OCI-LY1 (cell line): ENCODE results near the gene TMEM175.

Experiments
- H2AFZ ChIP-seq: fragments of 200-600 bp; sonication (generic), shearing (Covaris generic); 2 replicates; pipeline ENCODE4 v1.6.0; 2014; ENCODE audit warnings: antibody characterized with exemption, mild to moderate bottlenecking, low read length
- H3F3A ChIP-seq: fragments of 200-600 bp; sonication (generic), shearing (Covaris generic); 2 replicates; pipeline ENCODE4 v1.6.0; 2014; ENCODE audit warnings: mild to moderate bottlenecking, antibody characterized with exemption, low read length, moderate library complexity; ENCODE audit not compliant: insufficient read depth
- H3K27ac ChIP-seq: fragments of 200-600 bp; sonication (generic); 2 replicates; pipeline ENCODE4 v1.5.1; 2014; ENCODE audit warnings: low read length, mixed run types, mild to moderate bottlenecking, low read depth; ENCODE audit not compliant: poor library complexity, severe bottlenecking
- H3K27me3 ChIP-seq: fragments of 200-600 bp; sonication (generic); 2 replicates; pipeline ENCODE4 v1.6.0; 2014; ENCODE audit warnings: antibody characterized with exemption, mild to moderate bottlenecking, low read length, moderate library complexity; ENCODE audit not compliant: insufficient read depth
- H3K36me3 ChIP-seq: fragments of 200-600 bp; sonication (generic); 2 replicates; pipeline ENCODE4 v1.6.1; 2014; ENCODE audit warnings: mild to moderate bottlenecking, antibody characterized with exemption, low read length, moderate library complexity, mixed read lengths; ENCODE audit not compliant: insufficient read depth
- H3K4me1 ChIP-seq: fragments of 200-600 bp; sonication (generic); 2 replicates; pipeline ENCODE4 v1.5.1; 2014; ENCODE audit warnings: mild to moderate bottlenecking, low read length, moderate library complexity; ENCODE audit not compliant: insufficient read depth, severe bottlenecking
- H3K4me2 ChIP-seq: fragments of 200-600 bp; sonication (generic), shearing (Covaris generic); 2 replicates; pipeline ENCODE4 v1.6.1; 2014; ENCODE audit warnings: low read length
- H3K4me3 ChIP-seq: fragments of 200-600 bp; sonication (generic); 2 replicates; pipeline ENCODE4 v1.5.1; 2014; ENCODE audit warnings: low read length, low read depth, mild to moderate bottlenecking, mixed read lengths; ENCODE audit not compliant: poor library complexity, severe bottlenecking
- H3K79me2 ChIP-seq: fragments of 200-600 bp; shearing (Covaris generic); 2 replicates; pipeline ENCODE4 v1.6.1; 2016; ENCODE audit warnings: mixed run types, low read length, mixed read lengths; ENCODE audit not compliant: insufficient read depth
- H3K9ac ChIP-seq: fragments of 200-600 bp; sonication (generic), shearing (Covaris generic); 2 replicates; pipeline ENCODE4 v1.6.1; 2014; ENCODE audit warnings: mild to moderate bottlenecking, low read length, mixed read lengths
- H3K9me2 ChIP-seq: fragments of 200-600 bp; sonication (generic), shearing (Covaris generic); 2 replicates; pipeline ENCODE4 v1.6.1; 2014; ENCODE audit warnings: low read depth, mild to moderate bottlenecking, low read length, mixed read lengths
- H3K9me3 ChIP-seq: fragments of 200-600 bp; shearing (Covaris generic); 2 replicates; pipeline ENCODE4 v1.6.1; 2014; ENCODE audit warnings: low read length, mixed read lengths
- H4K20me1 ChIP-seq: fragments of 200-600 bp; sonication (generic), shearing (Covaris generic); 2 replicates; pipeline ENCODE4 v1.6.0; 2016; ENCODE audit warnings: mild to moderate bottlenecking, low read length; ENCODE audit not compliant: insufficient read depth
- EZH2 ChIP-seq: fragments of 200-600 bp; sonication (generic), shearing (Covaris generic); IDR thresholded peaks from 2 replicates; pipeline ENCODE4 v1.8.0; 2017; ENCODE audit warnings: borderline replicate concordance, mixed run types, mild to moderate bottlenecking, antibody characterized with exemption, low read length, moderate library complexity, mixed read lengths
- TF ChIP-seq, protein P1 (sequence below): fragments of 200-600 bp; sonication (generic), shearing (Covaris generic); IDR thresholded peaks from 2 replicates; pipeline ENCODE4 v1.5.1; 2017; ENCODE audit warnings: mild to moderate bottlenecking, antibody characterized with exemption, low read length, moderate library complexity, mixed read lengths

TMEM175 gene

DNA sequence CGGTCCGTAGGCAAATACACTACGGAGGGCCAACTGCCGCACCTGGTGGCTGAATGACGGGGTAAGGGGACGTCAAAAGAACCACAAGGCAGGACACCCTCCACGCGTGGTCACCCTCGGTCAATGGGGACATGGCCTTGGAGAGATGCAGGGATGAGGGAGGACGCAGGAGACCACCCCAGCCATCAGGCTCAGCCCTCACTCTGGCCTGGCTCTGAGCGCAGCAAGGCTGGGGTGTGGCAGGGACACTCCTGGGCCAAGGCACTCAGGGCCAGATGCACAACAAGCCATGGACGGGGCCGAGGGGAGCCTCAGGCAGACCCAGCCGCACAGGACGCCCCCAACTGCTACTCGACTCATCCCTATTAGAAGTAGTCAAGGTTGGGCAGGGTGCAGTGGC, 36.7 kb upstream of the TMEM175 start:
- H4K20me1 ChIP-seq: no peaks in the 10 kb centered on the region
- H3K36me3 ChIP-seq: no peaks in the 10 kb centered on the region
- no peak overlapping the region for H3K9ac ChIP-seq
- no peak for TF ChIP-seq EZH2
- TF ChIP-seq, protein P1, sequence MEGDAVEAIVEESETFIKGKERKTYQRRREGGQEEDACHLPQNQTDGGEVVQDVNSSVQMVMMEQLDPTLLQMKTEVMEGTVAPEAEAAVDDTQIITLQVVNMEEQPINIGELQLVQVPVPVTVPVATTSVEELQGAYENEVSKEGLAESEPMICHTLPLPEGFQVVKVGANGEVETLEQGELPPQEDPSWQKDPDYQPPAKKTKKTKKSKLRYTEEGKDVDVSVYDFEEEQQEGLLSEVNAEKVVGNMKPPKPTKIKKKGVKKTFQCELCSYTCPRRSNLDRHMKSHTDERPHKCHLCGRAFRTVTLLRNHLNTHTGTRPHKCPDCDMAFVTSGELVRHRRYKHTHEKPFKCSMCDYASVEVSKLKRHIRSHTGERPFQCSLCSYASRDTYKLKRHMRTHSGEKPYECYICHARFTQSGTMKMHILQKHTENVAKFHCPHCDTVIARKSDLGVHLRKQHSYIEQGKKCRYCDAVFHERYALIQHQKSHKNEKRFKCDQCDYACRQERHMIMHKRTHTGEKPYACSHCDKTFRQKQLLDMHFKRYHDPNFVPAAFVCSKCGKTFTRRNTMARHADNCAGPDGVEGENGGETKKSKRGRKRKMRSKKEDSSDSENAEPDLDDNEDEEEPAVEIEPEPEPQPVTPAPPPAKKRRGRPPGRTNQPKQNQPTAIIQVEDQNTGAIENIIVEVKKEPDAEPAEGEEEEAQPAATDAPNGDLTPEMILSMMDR: no peak
- no peaks in the 10 kb centered on the region for H3K9me2 ChIP-seq
- no peak overlapping the region for H3K27ac ChIP-seq
- H2AFZ ChIP-seq: no peak overlapping the region
- no peak overlapping the region for H3K4me3 ChIP-seq
- no peaks in the 10 kb centered on the region for H3K27me3 ChIP-seq
- H3K79me2 ChIP-seq: no peaks in the 10 kb centered on the region
- H3K4me2 ChIP-seq: no peak overlapping the region
- H3K4me1 ChIP-seq: no peaks in the 10 kb centered on the region
- H3K9me3 ChIP-seq: no peaks in the 10 kb centered on the region
- no peaks in the 10 kb centered on the region for H3F3A ChIP-seq

DNA sequence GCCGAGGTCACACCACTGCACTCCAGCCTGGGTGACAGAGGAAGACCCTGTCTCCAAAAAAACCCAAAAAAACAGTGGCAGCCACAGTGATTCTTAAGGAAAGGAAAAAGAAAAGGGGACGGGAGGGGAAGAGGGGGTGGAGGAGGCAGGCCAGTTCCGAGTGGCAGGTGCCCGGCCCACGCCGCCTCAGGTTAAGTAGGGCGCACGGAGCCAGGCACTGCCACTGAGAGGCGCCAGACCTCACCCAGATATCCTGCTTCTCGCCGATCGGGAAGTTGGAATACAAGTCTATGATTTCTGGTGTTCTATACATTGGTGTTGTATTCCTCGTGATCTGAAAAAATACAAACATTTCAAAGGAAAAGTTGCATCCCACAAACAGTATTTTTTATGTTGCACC, 36.0 kb upstream of the TMEM175 start:
- H3K36me3 ChIP-seq: no peaks in the 10 kb centered on the region

DNA sequence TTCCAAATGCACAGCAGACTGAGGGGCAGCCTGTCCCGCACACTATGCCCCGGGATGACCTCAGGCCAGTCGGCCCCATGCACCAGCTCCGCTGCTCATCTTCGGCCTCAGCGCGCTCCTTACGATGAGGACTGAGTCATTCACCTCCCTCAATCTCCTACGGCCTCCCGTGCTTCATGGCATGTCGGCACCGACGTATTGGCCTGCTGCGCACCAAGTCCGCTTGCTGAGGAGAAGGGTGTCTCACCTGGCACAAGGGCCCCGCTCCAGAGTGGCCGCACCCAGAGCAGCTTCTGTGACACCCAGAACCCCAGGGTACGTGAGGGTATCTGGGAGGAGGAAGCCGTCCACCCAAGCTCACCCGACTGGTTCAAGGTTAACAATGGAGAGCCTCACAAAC, 35.6 kb upstream of the TMEM175 start:
- TF ChIP-seq EZH2: no peak
- TF ChIP-seq, protein P1: no peak
- Histone ChIP-seq H3F3A (no peaks in the 10 kb centered on the region), H3K27ac (no peak overlapping the region), H3K9me2 (no peaks in the 10 kb centered on the region), H3K9me3 (no peaks in the 10 kb centered on the region), H3K4me2 (no peak overlapping the region), H3K27me3 (no peaks in the 10 kb centered on the region), H2AFZ (no peak overlapping the region), H3K4me3 (no peak overlapping the region), H3K9ac (no peak overlapping the region), H3K4me1 (no peaks in the 10 kb centered on the region), H3K36me3 (no peaks in the 10 kb centered on the region), H3K79me2 (no peaks in the 10 kb centered on the region), H4K20me1 (no peaks in the 10 kb centered on the region)

More for the DNA sequence above, 36.0 kb upstream of the TMEM175 start:
- Histone ChIP-seq H3K9ac (no peak overlapping the region), H4K20me1 (no peaks in the 10 kb centered on the region), H3K27me3 (no peaks in the 10 kb centered on the region), H3K9me3 (no peaks in the 10 kb centered on the region), H3K9me2 (no peaks in the 10 kb centered on the region), H2AFZ (no peak overlapping the region), H3K4me1 (no peaks in the 10 kb centered on the region), H3F3A (no peaks in the 10 kb centered on the region), H3K79me2 (no peaks in the 10 kb centered on the region), H3K4me2 (no peak overlapping the region), H3K27ac (no peak overlapping the region), H3K4me3 (no peak overlapping the region)
- TF ChIP-seq, protein P1: no peak
- no peak for TF ChIP-seq EZH2
